GM06990 (cell line): ENCODE data around the gene VSTM2B.
"Not testable (repeated sequence)": the region's sequence is repeated elsewhere in the genome, so short reads cannot be mapped to it uniquely, and the experiment has no call there.

Experiments
- DNase-seq: peaks from one replicate; pipeline ENCODE4 v3.0.0-alpha.2; 2011; ENCODE audit not compliant: insufficient read length; ENCODE audit errors: extremely low read depth
- H3K27me3 ChIP-seq: replicated peaks from 2 replicates; pipeline ENCODE4 v1.6.0; 2011; ENCODE audit warnings: low read length; ENCODE audit not compliant: control insufficient read depth, insufficient read depth
- H3K36me3 ChIP-seq: 2 replicates; pipeline ENCODE4 v1.5.1; 2011; ENCODE audit warnings: low read length; ENCODE audit not compliant: control insufficient read depth, insufficient read depth
- H3K4me3 ChIP-seq: replicated peaks from 2 replicates; pipeline ENCODE4 v1.5.1; 2011; ENCODE audit warnings: low read depth, mild to moderate bottlenecking, control low read depth, low read length
- CTCF ChIP-seq: IDR thresholded peaks from 2 replicates; pipeline ENCODE4 v1.5.1; 2011; ENCODE audit warnings: low read length, control low read depth, mild to moderate bottlenecking, inconsistent platforms; ENCODE audit not compliant: insufficient read depth, poor library complexity, severe bottlenecking

The VSTM2B gene

GRCh38 chr19:29554149-29554548, 28.4 kb downstream of the VSTM2B start:
- H3K36me3 ChIP-seq, result no peaks in the 10 kb centered on the region
- no peak for TF ChIP-seq CTCF
- no peaks in the 10 kb centered on the region for H3K27me3 ChIP-seq
- no peak overlapping the region for H3K4me3 ChIP-seq
- no peak for DNase-seq

- not testable (repeated sequence) for H3K27me3 ChIP-seq, H3K4me3 ChIP-seq, H3K36me3 ChIP-seq, DNase-seq
Observed at GRCh38 chr19:29559110-29559509, 33.3 kb downstream of the VSTM2B start.

- Histone ChIP-seq H3K36me3 (no peaks in the 10 kb centered on the region), H3K27me3 (no peaks in the 10 kb centered on the region), H3K4me3 (no peak overlapping the region)
- DNase-seq, result no peak
- TF ChIP-seq CTCF, result no peak
Observed at GRCh38 chr19:29559743-29560142, 33.9 kb downstream of the VSTM2B start.

- Histone ChIP-seq H3K36me3 (no peaks in the 10 kb centered on the region), H3K27me3 (no peaks in the 10 kb centered on the region), H3K4me3 (no peak overlapping the region)
- DNase-seq, result no peak
- no peak for TF ChIP-seq CTCF
Observed at GRCh38 chr19:29560313-29561075, 34.7 kb downstream of the VSTM2B start.

- H3K36me3 ChIP-seq, result no peaks in the 10 kb centered on the region
- H3K27me3 ChIP-seq, result no peaks in the 10 kb centered on the region
- TF ChIP-seq CTCF, result no peak
- H3K4me3 ChIP-seq, result no peak overlapping the region
- DNase-seq, result no peak
Observed at GRCh38 chr19:29561601-29562000, 35.8 kb downstream of the VSTM2B start.

GRCh38 chr19:29562299-29563297, 36.8 kb downstream of the VSTM2B start:
- TF ChIP-seq CTCF, result no peak
- no peaks in the 10 kb centered on the region for H3K36me3 ChIP-seq
- H3K27me3 ChIP-seq, result no peaks in the 10 kb centered on the region
- H3K4me3 ChIP-seq, result no peak overlapping the region
- DNase-seq, result no peak
